Skeletal muscle tissue (tissue), 4 donors: ENCODE data around the gene BAD. TPM values are rescaled to one million over a fixed set of nuclear protein-coding genes. Genes with fewer than 3 reads are reported as not detected.
"Not testable (repeated sequence)": the region's sequence is repeated elsewhere in the genome, so short reads cannot be mapped to it uniquely, and the experiment has no call there.

Source experiments
- H3K27ac ChIP-seq: one replicate; pipeline ENCODE4 v1.7.0; 2013; ENCODE audit warnings: mild to moderate bottlenecking, low read depth, low read length, inconsistent platforms
- H3K27me3 ChIP-seq, 3 donors: one replicate each; pipeline ENCODE4 v1.7.0; 2013; ENCODE audit warnings: low read length in 3 of 3; ENCODE audit not compliant: control insufficient read depth in 3 of 3, insufficient read depth in 3 of 3
- H3K36me3 ChIP-seq, 3 donors: one replicate each; pipeline ENCODE4 v1.7.0; 2013; ENCODE audit warnings: low read length in 3 of 3; ENCODE audit not compliant: control insufficient read depth in 3 of 3, insufficient read depth in 3 of 3
- H3K4me1 ChIP-seq, 3 donors: one replicate each; pipeline ENCODE4 v1.7.0; 2013; ENCODE audit warnings: low read length in 3 of 3, mild to moderate bottlenecking in 3 of 3; ENCODE audit not compliant: control insufficient read depth in 3 of 3, insufficient read depth in 3 of 3
- H3K4me3 ChIP-seq, 3 donors: one replicate each; pipeline ENCODE4 v1.7.0; 2013; ENCODE audit warnings: low read length in 3 of 3
- H3K9ac ChIP-seq, 3 donors: one replicate each; pipeline ENCODE4 v1.7.0; 2013; ENCODE audit warnings: low read length in 3 of 3, mild to moderate bottlenecking in 3 of 3, moderate library complexity in 2 of 3, low read depth in 1 of 3
- H3K9me3 ChIP-seq, 3 donors: one replicate each; pipeline ENCODE4 v1.7.0; 2013; ENCODE audit warnings: low read length in 3 of 3; ENCODE audit not compliant: control insufficient read depth in 3 of 3
- total RNA-seq: library from RNA; depleted of rRNA; stranded (reverse); fragments of >200 nt; gene quantifications from one replicate; pipeline ENCODE4 v1.2.3, GENCODE V29; 2014
- donor health status: Osteomylitis.

The BAD gene
- total RNA-seq, result 23.5 TPM

DNA sequence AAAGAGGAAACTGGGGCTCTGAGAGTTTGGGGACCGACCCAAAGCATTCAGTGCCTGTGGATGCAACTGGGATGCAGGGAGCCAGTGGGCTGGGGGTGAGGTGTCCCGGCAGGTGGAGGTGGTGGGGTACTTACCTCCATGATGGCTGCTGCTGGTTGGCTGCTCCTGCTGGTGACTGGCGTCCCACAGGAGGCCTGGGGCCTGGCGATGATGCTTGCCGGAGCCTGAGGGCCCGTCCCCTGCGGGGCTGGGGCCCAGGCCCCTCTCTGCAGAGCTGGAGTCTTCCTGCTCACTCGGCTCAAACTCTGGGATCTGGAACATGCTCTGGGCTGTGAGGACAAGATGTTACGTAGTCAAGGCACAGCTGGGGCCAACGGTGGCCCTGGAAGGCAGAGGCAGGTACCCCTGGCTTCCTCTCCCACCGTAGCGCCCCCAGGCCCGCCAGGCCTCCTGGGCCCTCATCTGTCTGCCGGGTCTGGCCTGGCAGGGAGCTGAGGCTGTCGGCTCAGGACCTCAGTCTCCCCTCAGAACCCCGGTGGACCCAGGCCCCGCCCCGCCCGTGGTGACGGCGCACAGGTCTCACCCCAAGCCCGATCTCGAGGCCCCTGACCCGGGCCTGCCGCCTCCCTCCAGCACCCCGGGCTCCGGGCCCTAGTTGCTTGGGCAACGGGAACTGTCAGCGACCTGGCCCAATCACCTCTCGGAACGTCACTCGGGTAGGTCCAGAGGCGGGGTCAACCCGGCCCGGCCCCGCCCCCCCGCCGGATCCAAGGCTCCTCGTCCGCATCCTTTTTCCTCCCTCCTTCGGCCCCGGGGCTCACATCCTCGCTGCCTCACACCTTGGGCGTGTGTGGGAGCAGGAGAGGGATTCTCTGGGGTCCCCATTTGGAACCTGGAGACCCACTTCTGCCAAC is at the start of gene BAD:
Gene BAD (minus strand): TSS at position 618 of the 914 bp plus-strand sequence. CDS start 297 bp downstream, at position 321.
- Histone ChIP-seq H3K27ac (peak within 1 kb of the TSS; percentile 87), H3K9ac (peak within 1 kb of the TSS; percentile 93 to 96 (median 96)), H3K36me3 (peaks cover under 1 to 6% (median 6%) of the 10 kb centered on the region in 3 donors), H3K9me3 (no peaks in the 10 kb centered on the region), H3K27me3 (no peaks in the 10 kb centered on the region), H3K4me3 (peak within 1 kb of the TSS; percentile 87 to 91 (median 91)), H3K4me1 (peaks cover 27 to 35% (median 31%) of the 10 kb centered on the region in 3 donors)

DNA sequence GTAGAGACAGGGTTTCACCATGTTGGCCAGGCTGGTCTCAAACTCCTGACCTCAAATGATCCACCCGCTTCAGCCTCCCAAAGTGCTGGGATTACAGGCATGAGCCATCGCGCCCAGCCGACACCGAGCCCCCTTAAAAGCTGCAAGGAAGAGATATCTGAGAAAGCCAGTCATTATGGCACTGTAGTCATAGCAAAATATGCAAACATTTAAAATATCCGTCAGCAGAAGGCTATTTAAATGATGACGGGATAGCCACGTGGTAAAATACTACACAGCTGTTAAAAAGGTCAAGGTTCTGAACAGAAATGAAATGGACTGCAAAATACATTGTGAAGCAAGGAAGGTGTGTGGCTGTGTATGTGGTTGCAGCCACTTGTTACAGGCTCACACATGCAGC is 49.1 kb upstream of the BAD start:
- no peaks in the 10 kb centered on the region for H3K9me3 ChIP-seq
- H3K4me1 ChIP-seq, result peaks cover 15 to 20% (median 15%) of the 10 kb centered on the region in 3 donors
- H3K27me3 ChIP-seq, result no peaks in the 10 kb centered on the region
- no peak overlapping the region for H3K9ac ChIP-seq
- no peak overlapping the region for H3K4me3 ChIP-seq
- no peak overlapping the region for H3K27ac ChIP-seq
- no peaks in the 10 kb centered on the region for H3K36me3 ChIP-seq

DNA sequence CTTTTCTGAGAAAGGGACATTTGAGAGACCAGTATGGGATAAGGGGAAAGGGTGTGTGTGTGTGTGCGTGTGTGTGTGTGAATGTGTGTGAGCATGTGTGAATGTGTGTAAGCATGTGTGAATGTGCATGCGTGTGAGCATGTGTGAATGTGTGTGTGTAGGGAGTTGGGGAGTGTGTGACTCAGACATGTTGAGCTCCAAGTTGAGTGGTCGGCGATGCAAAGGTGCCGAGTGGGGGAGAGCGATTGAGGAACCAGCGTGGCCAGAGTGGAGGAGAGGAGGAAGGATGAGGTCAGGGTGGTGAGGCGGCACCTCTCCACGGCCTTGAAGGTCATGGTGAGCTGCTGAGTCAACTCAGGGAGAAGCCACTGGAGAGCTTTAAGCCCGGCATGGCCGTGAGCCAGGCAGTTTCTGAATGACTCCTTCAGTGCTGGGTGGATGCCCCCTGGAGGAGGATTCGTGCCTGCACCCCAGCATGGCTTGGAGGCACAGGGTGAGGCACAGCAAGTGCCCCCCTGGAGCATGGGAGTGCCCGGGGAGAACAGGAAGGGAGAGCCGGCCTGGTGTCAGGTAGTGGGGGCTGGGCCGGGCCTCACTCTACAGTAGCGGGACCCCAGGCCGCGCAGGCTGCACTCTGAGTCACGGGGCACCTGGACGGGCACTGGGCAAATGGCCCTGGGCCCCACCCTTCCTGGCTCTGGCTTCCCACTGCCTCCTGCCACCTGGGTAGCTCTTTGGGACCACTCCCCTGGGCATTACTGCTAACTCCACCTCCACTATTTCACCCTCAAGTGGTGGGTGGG is 47.3 kb upstream of the BAD start:
- H3K9ac ChIP-seq, result peak overlapping the region in 1 of 3 donors; percentile 40
- no peaks in the 10 kb centered on the region for H3K36me3 ChIP-seq

DNA sequence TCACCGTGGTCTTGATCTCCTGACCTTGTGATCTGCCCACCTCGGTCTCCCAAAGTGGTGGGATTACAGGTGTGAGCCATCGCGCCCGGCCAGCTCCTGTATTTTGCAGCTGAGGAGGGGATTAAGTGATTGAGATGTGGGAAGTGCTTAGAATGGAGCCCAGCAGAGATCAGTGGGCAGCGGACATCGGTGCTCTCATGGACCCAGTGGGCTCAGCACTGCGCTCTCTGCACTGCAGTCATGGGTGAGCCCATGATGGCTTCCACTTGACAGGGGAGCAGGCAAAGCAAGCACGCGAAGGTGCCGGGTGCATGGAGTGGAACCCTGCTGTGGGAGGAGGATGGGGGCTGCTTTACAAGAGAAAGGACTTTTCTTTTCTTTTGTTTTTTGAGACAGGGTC is 46.4 kb upstream of the BAD start:
- H3K36me3 ChIP-seq, result no peaks in the 10 kb centered on the region
- no peak overlapping the region for H3K9ac ChIP-seq
- no peak overlapping the region for H3K27ac ChIP-seq
- H3K4me1 ChIP-seq, result peaks cover 15 to 20% (median 15%) of the 10 kb centered on the region in 3 donors
- no peaks in the 10 kb centered on the region for H3K9me3 ChIP-seq
- no peaks in the 10 kb centered on the region for H3K27me3 ChIP-seq
- no peak overlapping the region for H3K4me3 ChIP-seq

More for the DNA sequence above, 47.3 kb upstream of the BAD start:
- Histone ChIP-seq H3K4me1 (peaks cover 15 to 20% (median 15%) of the 10 kb centered on the region in 3 donors), H3K9me3 (no peaks in the 10 kb centered on the region), H3K27me3 (no peaks in the 10 kb centered on the region), H3K4me3 (peak overlapping the region in 1 of 3 donors; percentile 45), H3K27ac (no peak overlapping the region)

DNA sequence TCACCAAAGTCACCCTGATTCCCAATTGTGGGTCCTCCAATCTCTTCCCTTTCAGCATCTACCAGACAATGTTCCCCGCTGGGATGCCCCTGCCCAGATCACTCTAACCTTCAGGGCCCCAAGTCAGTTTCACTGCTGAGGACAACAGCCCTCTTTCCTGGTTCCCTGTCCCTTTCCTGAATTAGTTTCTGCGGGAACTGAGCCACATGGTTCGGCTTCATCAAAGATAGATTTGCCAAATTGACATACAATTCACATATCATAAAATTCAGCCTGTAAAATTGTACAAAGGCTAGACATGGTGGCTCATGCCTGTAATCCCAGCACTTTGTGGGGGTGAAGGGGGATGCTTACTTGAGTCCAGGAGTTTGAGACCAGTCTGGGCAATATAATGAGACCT is 43.5 kb upstream of the BAD start:
- Histone ChIP-seq H3K4me1 (peaks cover 15 to 20% (median 15%) of the 10 kb centered on the region in 3 donors), H3K27me3 (no peaks in the 10 kb centered on the region), H3K36me3 (peaks cover 0 to under 1% (median under 1%) of the 10 kb centered on the region in 3 donors), H3K4me3 (no peak overlapping the region), H3K9me3 (no peaks in the 10 kb centered on the region), H3K9ac (no peak overlapping the region), H3K27ac (no peak overlapping the region)

DNA sequence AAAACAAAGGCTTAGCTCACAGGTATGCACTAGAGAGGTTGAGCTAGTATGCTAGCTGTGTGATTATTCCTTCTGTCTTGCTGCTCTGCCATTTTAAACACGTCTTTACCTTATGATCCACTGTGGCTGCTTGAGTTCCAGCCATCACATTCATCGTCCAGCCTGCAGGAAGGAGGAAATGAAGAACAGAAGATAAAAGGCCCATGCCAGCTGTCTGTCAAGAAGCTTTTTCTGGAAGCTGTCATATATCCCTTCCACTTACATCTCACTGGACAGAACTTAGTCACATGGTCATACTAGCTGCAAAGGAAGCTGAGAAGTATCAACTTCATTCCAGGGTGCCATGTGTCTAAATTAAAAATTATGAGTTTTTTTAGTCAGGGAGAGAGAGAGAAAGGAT is 42.9 kb upstream of the BAD start:
- Histone ChIP-seq H3K36me3 (peaks cover 4 to 7% (median 4%) of the 10 kb centered on the region in 3 donors), H3K27me3 (no peaks in the 10 kb centered on the region), H3K9me3 (no peaks in the 10 kb centered on the region), H3K4me1 (peaks cover 15 to 20% (median 15%) of the 10 kb centered on the region in 3 donors), H3K9ac (no peak overlapping the region), H3K27ac (no peak overlapping the region), H3K4me3 (no peak overlapping the region)

DNA sequence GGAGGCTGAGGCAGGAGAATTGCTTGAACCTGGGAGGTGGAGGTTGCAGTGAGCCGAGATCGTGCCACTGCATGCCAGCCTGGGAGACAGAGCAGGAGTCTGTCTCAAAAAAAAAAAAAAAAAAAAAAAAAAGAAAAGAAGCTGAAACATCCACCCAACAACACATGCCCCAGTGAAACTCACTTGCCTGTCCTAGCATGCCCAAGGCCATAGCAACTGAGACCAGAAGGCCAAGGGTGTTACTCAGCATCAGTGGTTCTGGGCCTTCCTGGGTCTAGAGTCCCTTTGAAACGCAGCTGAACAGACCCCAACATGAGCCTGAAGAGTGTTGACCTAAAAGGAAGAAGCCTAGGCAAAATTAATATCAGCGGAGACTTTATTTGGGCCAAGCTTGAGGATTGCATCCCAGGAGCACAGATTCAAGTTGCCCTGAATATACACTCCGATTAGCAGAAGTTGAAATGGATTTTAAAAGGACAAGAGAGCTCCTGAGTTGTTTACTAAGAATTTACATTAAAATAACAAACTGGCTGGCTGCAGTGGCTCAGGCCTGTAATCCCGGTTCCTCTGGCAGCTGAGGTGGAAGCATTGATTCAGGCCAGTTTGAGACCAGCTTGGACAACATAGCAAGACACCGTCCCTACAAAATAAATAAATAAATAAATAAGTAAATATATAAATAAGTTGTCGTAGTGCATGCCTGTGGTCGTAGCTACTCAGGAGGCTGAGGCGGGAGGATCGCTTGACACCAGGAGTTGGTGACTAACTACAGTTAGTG is 40.4 kb upstream of the BAD start:
- Histone ChIP-seq H3K4me1 (peaks cover 9 to 14% (median 10%) of the 10 kb centered on the region in 3 donors), H3K9me3 (no peaks in the 10 kb centered on the region), H3K27me3 (no peaks in the 10 kb centered on the region), H3K4me3 (no peak overlapping the region), H3K36me3 (peaks cover 15 to 17% (median 16%) of the 10 kb centered on the region in 3 donors), H3K9ac (no peak overlapping the region), H3K27ac (no peak overlapping the region)

DNA sequence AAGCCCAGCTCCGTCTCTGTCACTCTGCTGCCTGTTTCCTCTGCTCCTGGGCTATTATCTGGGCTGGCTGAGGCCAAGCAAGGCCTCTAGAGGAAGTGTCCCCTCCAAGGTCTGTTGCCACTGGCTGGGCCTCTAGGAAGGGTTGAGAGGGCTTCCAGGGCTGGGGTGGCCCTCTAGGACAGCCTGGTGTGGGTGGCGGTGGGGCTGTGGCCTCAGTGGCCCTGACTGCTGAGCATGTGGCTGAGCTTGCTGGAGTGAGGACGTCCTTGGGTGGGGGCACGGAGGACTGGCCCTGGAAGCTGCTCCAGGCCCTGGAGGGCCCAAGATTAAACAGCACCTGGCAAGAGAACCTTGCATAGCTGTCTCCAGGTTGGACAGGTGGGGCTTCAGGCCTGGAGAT is 39.5 kb upstream of the BAD start:
- Histone ChIP-seq H3K4me1 (peaks cover 7 to 12% (median 7%) of the 10 kb centered on the region in 3 donors), H3K36me3 (peaks cover 15 to 17% (median 16%) of the 10 kb centered on the region in 3 donors)
- H3K27ac ChIP-seq, H3K9ac ChIP-seq, H3K4me3 ChIP-seq, H3K9me3 ChIP-seq, H3K27me3 ChIP-seq: not testable (repeated sequence)

DNA sequence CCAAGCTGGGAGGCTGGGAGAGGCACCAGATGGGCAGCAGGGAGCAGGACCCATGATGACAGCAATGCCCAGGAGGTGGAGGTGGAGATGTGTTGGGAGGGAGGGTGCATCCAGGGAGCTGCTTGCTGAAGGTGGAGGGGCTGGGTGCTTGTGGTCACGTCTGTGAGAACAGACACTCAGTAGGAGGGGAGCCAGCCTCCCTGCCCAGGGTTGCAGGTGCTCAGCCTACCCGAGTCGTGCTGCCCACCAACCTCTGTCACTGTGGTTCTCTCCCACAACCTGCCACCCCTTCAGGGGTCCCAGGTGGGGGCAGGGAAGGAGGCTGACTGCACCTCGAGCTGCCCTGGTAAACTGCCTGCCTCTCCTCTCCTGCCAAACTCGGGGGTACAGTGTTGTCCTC is 38.9 kb upstream of the BAD start:
- no peak overlapping the region for H3K4me3 ChIP-seq
- no peak overlapping the region for H3K27ac ChIP-seq
- no peaks in the 10 kb centered on the region for H3K9me3 ChIP-seq
- H3K27me3 ChIP-seq, result no peaks in the 10 kb centered on the region
- H3K9ac ChIP-seq, result no peak overlapping the region
- H3K36me3 ChIP-seq, result peaks cover 15 to 17% (median 16%) of the 10 kb centered on the region in 3 donors
- peaks cover 8 to 12% (median 8%) of the 10 kb centered on the region in 3 donors for H3K4me1 ChIP-seq
